Loucy (cell line): ENCODE results near the gene PAGE2B.

Experiments used
- EZH2phosphoT487 ChIP-seq: fragments of 200-600 bp; IDR thresholded peaks from 2 replicates; pipeline ENCODE4 v1.6.1; 2018; ENCODE audit warnings: antibody characterized with exemption, mild to moderate bottlenecking, moderate library complexity, borderline replicate concordance
- TF ChIP-seq, protein P1 (sequence below): fragments of 200-600 bp; sonication (generic); conservative IDR thresholded peaks from 2 replicates; pipeline ENCODE4 v1.5.1; 2014; ENCODE audit warnings: mild to moderate bottlenecking, antibody characterized with exemption, low read length

DNA sequence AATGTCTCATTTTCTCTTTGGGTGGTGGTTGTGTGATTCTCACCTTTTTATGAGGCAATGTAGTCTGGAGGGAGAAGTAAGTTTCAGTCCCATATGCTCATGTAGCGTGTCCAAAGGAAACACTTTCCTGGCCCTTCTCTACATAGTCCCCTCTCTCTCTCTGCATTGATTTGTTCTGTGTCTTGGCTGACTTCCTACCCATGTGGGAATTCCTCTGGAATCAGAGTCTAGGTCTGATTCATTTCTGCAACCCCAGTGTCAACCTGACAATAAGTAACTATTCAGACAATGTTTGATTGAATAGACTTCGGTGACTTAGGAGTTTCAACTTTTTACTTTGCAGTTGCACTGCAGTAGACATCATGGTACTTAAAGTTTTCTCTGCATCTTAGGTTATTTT lies 41.4 kb upstream of the PAGE2B start:
- TF ChIP-seq, protein P1, sequence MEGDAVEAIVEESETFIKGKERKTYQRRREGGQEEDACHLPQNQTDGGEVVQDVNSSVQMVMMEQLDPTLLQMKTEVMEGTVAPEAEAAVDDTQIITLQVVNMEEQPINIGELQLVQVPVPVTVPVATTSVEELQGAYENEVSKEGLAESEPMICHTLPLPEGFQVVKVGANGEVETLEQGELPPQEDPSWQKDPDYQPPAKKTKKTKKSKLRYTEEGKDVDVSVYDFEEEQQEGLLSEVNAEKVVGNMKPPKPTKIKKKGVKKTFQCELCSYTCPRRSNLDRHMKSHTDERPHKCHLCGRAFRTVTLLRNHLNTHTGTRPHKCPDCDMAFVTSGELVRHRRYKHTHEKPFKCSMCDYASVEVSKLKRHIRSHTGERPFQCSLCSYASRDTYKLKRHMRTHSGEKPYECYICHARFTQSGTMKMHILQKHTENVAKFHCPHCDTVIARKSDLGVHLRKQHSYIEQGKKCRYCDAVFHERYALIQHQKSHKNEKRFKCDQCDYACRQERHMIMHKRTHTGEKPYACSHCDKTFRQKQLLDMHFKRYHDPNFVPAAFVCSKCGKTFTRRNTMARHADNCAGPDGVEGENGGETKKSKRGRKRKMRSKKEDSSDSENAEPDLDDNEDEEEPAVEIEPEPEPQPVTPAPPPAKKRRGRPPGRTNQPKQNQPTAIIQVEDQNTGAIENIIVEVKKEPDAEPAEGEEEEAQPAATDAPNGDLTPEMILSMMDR, result no peak
- TF ChIP-seq EZH2phosphoT487, result no peak
